ENCODE measurements around the gene RFX1. TPM values are rescaled to one million over a fixed set of nuclear protein-coding genes. Genes with fewer than 3 reads are reported as not detected.
"Not testable (repeated sequence)": the region's sequence is repeated elsewhere in the genome, so short reads cannot be mapped to it uniquely, and the experiment has no call there.

Gene RFX1
- total RNA-seq, 4 donors from 2014 or later, result 2.9 to 8.9 (median 4.5) TPM

- Histone ChIP-seq H3K27me3 (peaks cover 0 to 44% (median 6%) of the 10 kb centered on the region in 4 donors), H3K9me3 (no peaks in the 10 kb centered on the region), H3K4me1 (peaks cover 12 to 19% (median 14%) of the 10 kb centered on the region in 4 donors), H3K36me3 (no peaks in the 10 kb centered on the region), H3K4me3 (no peak overlapping the region), H3K27ac (replicated peaks in 1 of 4) (no peak overlapping the region)
- WGBS, result 80% methylated on average over 4 of the region's 4 CpGs
- DNase-seq (ENCODE audit: extremely low spot score), result no peak
- TF ChIP-seq POLR2A (IDR thresholded peaks at IDR 0.05; ENCODE audit: low read depth) (no peak), CTCF (IDR thresholded peaks at IDR 0.05) (no peak), POLR2AphosphoS5 (IDR thresholded peaks at IDR 0.05) (no peak), EP300 (IDR thresholded peaks at IDR 0.05) (no peak)
- intact Hi-C loops (cut with DNase I), result no loop called here
These were observed 22.8 kb upstream of the RFX1 start for GRCh38 chr19:14028901-14029300.

- intact Hi-C loops (cut with DNase I), result no loop called here
- 71% methylated on average over 18 of the region's 24 CpGs for WGBS
- H3K4me1 ChIP-seq, result peaks cover 12 to 22% (median 18%) of the 10 kb centered on the region in 4 donors
- H3K36me3 ChIP-seq, result no peaks in the 10 kb centered on the region
- no peak within 1 kb of the TSS for H3K27ac ChIP-seq (replicated peaks in 1 of 4)
- H3K9me3 ChIP-seq, result no peaks in the 10 kb centered on the region
- no peak within 1 kb of the TSS for H3K4me3 ChIP-seq
- peaks cover 0 to 34% (median 6%) of the 10 kb centered on the region in 4 donors for H3K27me3 ChIP-seq
- no peak for DNase-seq (ENCODE audit: extremely low spot score)
- TF ChIP-seq POLR2AphosphoS5 (IDR thresholded peaks at IDR 0.05) (no peak), CTCF (IDR thresholded peaks at IDR 0.05) (no peak)
These were observed 21.8 kb upstream of the RFX1 start, which contains the start of gene RLN3 for GRCh38 chr19:14027856-14028450. RLN3 (plus strand) TSS chr19:14028148; CDS start chr19:14028205, 57 bp downstream.

DNA sequence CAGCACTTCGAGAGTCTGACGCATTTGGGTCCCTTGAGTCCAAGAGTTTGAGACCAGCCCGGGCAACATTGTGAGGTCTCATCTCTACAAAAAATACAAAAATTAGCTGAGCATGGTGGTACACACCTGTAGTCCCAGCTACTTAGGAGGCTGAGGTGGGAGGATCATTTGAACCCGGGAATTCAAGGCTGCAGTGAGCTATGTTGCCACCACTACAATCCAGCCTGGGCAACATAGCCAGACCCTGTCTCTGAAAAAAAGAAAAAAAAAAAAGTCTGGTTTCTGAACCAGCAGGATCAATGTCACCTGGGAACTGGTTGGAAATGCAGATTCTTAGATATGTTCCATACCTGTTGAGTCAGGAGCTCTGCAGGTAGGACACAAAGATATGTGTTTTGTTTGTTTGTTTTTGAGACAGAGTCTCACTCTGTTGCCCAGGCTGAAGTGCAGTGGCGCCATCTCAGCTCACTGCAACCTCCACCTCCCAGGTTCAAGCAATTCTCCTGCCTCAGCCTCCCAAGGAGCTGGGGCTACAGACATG lies 20.6 kb upstream of the RFX1 start:
- intact Hi-C loops (cut with DNase I); H3K4me3 ChIP-seq; H3K27ac ChIP-seq (replicated peaks in 1 of 4); H3K9me3 ChIP-seq; DNase-seq (ENCODE audit: extremely low spot score); H3K36me3 ChIP-seq: not testable (repeated sequence)
- 91% methylated on average over 5 of the region's 5 CpGs for WGBS
- Histone ChIP-seq H3K4me1 (peaks cover 4 to 13% (median 12%) of the 10 kb centered on the region in 4 donors), H3K27me3 (peaks cover 0 to 26% (median 3%) of the 10 kb centered on the region in 4 donors)

GRCh38 chr19:14023404-14024235 lies 17.5 kb upstream of the RFX1 start:
- intact Hi-C loops (cut with DNase I), result no loop called here
- 60% methylated on average over 9 of the region's 9 CpGs for WGBS
- H3K36me3 ChIP-seq, result no peaks in the 10 kb centered on the region
- H3K9me3 ChIP-seq, result no peaks in the 10 kb centered on the region
- TF ChIP-seq POLR2AphosphoS5 (IDR thresholded peaks at IDR 0.05) (peak in 1 of 2 donors; percentile 24), CTCF (IDR thresholded peaks at IDR 0.05) (peak in 1 of 3 experiments; percentile 40), POLR2A (IDR thresholded peaks at IDR 0.05; ENCODE audit: low read depth) (no peak), EP300 (IDR thresholded peaks at IDR 0.05) (no peak)
- H3K4me3 ChIP-seq, result no peak overlapping the region
- no peak overlapping the region for H3K27ac ChIP-seq (replicated peaks in 1 of 4)
- peaks cover 0 to 10% (median 5%) of the 10 kb centered on the region in 4 donors for H3K4me1 ChIP-seq
- H3K27me3 ChIP-seq, result peaks cover 0 to 11% (median 2%) of the 10 kb centered on the region in 4 donors
- DNase-seq (ENCODE audit: extremely low spot score), result no peak

DNA sequence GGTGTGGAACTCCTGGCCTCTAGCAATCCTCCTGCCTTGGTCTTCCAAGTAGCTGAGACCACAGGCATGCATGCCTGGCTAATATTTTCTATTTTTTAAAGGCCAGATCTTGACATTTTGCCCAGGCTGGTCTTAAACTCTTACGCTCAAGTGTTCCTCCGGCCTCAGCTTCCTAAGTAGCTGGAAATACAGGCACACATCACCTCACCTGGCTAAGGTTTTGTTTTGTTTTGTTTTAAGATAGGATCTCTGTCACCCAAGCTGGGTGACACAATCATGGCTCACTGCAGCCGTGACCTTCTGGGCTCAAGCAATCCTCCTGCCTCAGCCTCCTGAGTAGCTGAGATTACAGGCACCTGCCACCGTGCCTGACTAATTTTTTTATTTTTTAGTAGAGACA lies 16.3 kb upstream of the RFX1 start:
- intact Hi-C loops (cut with DNase I), result no loop called here
- no peak for TF ChIP-seq POLR2A (IDR thresholded peaks at IDR 0.05; ENCODE audit: low read depth)
- TF ChIP-seq EP300 (IDR thresholded peaks at IDR 0.05), result no peak
- no peak for TF ChIP-seq POLR2AphosphoS5 (IDR thresholded peaks at IDR 0.05)
- no peak for TF ChIP-seq CTCF (IDR thresholded peaks at IDR 0.05)
- no peak for DNase-seq (ENCODE audit: extremely low spot score)

More for the DNA sequence above, 16.3 kb upstream of the RFX1 start:
- H3K9me3 ChIP-seq, result no peaks in the 10 kb centered on the region
- H3K4me1 ChIP-seq, result peaks cover 0 to 10% (median 5%) of the 10 kb centered on the region in 4 donors
- peaks cover 0 to 3% (median 0%) of the 10 kb centered on the region in 4 donors for H3K27me3 ChIP-seq
- H3K36me3 ChIP-seq, result no peaks in the 10 kb centered on the region
- H3K27ac ChIP-seq (replicated peaks in 1 of 4), result no peak overlapping the region
- WGBS, result 82% methylated on average over 4 of the region's 4 CpGs
- H3K4me3 ChIP-seq, result no peak overlapping the region

Measured in esophagus muscularis mucosa (tissue), 4 donors.